Occipital lobe (tissue), 2 donors: ENCODE measurements around the gene CYP26B1. TPM values are rescaled to one million over a fixed set of nuclear protein-coding genes. Genes with fewer than 3 reads are reported as not detected.

ENCODE experiments used
- DNase-seq: peaks from one replicate; lab custom pipeline; 2025; lab: John Stamatoyannopoulos, UW
- total RNA-seq: library from RNA; depleted of rRNA; stranded (reverse); fragments of >200 nt; gene quantifications from one replicate; pipeline ENCODE4 v1.2.3, GENCODE V29; 2014

The CYP26B1 gene
- total RNA-seq, 1 donor from 2014 or later = 3.1 TPM

- no peak for DNase-seq
Observed at GRCh38 chr2:72141032-72141645, 6.5 kb downstream of the CYP26B1 start.

GRCh38 chr2:72140621-72140960 lies 7.1 kb downstream of the CYP26B1 start:
- DNase-seq = no peak

GRCh38 chr2:72139874-72140620 lies 7.6 kb downstream of the CYP26B1 start:
- no peak for DNase-seq

GRCh38 chr2:72139471-72139873 lies 8.2 kb downstream of the CYP26B1 start:
- DNase-seq = no peak

- no peak for DNase-seq
Observed at GRCh38 chr2:72138921-72139381, 8.7 kb downstream of the CYP26B1 start.

GRCh38 chr2:72138011-72138881 lies 9.4 kb downstream of the CYP26B1 start:
- no peak for DNase-seq

GRCh38 chr2:72137498-72138010 lies 10.1 kb downstream of the CYP26B1 start:
- DNase-seq = no peak

- DNase-seq = no peak
Observed at GRCh38 chr2:72136933-72137497, 10.6 kb downstream of the CYP26B1 start.

- DNase-seq = no peak
Observed at GRCh38 chr2:72136331-72136730, 11.3 kb downstream of the CYP26B1 start.

- DNase-seq = no peak
Observed at GRCh38 chr2:72135921-72136320, 11.7 kb downstream of the CYP26B1 start.

- no peak for DNase-seq
Observed at GRCh38 chr2:72134997-72135800, 12.5 kb downstream of the CYP26B1 start.

- no peak for DNase-seq
Observed at GRCh38 chr2:72134408-72134996, 13.2 kb downstream of the CYP26B1 start.

- DNase-seq = no peak
Observed at GRCh38 chr2:72133721-72134407, 13.8 kb downstream of the CYP26B1 start.

- DNase-seq = no peak
Observed at GRCh38 chr2:72132981-72133720, 14.5 kb downstream of the CYP26B1 start.

GRCh38 chr2:72131916-72132841 lies 15.5 kb downstream of the CYP26B1 start:
- no peak for DNase-seq

GRCh38 chr2:72131371-72131891 lies 16.2 kb downstream of the CYP26B1 start:
- DNase-seq = no peak

- DNase-seq = no peak
Observed at GRCh38 chr2:72130659-72131360, 16.9 kb downstream of the CYP26B1 start.
